Measurements from ENCODE around the gene PTPRN2. TPM values are rescaled to one million over a fixed set of nuclear protein-coding genes. Genes with fewer than 3 reads are reported as not detected.

Gene PTPRN2
- total RNA-seq, 1 experiment from 2014 or later: 2.1 TPM

DNA sequence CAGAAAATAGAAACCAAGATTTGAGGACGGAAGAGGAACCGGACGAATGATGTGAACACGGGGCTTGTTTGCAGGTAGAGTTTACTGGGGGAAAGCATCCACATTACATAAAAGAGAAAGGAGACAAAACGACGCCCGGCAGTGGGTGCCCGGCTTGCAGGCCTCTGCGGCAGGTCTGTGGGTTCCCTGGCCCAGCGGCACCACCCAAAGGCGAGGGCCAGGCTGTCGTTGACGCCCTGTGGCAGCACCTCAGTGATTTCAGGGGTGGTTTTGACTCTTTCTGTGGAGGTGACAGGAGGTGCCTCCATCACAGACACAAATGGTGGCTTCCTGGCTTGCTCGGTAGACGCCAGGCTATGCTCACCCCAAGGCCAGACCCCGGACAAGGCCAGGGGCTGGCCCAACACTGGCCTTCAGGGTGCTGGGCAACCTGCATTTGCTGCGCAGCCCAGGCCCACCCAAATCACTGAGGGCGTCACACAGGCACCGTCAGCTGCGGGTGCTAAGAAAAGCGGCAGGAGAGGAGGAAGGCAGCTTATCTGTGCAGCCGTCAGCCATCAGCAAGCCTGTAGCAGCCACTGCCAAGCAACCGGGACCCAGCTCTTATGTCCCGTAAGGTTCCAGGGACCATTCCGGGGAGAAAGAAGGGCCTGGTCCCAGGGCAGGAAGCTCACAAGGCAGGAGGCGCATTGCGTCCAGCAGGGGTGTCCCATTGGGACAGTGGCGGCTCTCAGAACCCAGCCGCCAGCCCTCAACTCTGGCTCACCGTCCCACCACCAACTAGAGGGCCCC lies 230.3 kb downstream of the PTPRN2 start:
- H3K4me1 ChIP-seq (ENCODE audit: control insufficient read depth in 1 of 2, insufficient read depth in 2 of 2, low read length in 2 of 2): no peaks in the 10 kb centered on the region
- RAD21 ChIA-PET (ENCODE audit: low non-redundant PET in 1 of 2, low total read pairs in 2 of 2, uncharacterized antibody in 2 of 2, unreplicated experiment in 2 of 2): no interaction called here
- DNase-seq (ENCODE audit: low read depth, low spot score) (no peak), ATAC-seq (no peak)
- intact Hi-C loops (cut with micrococcal nuclease): loop anchor here (10.0 kb wide), 1 partner anchor 383 kb away; no protein-coding TSS in a partner anchor
- no peaks in the 10 kb centered on the region for H3K27me3 ChIP-seq (ENCODE audit: insufficient read depth, low read length)
- POLR2A ChIA-PET: no interaction called here
- no peak overlapping the region for H3K27ac ChIP-seq (ENCODE audit: low read depth, low read length)
- H3K36me3 ChIP-seq (ENCODE audit: control insufficient read depth in 1 of 2, insufficient read depth in 2 of 2, low read length in 2 of 2): no peaks in the 10 kb centered on the region
- H3K4me2 ChIP-seq (ENCODE audit: low read length): no peak overlapping the region
- H4K20me1 ChIP-seq (ENCODE audit: insufficient read depth): no peaks in the 10 kb centered on the region
- no peak overlapping the region for H3K4me3 ChIP-seq (replicated peaks in 1 of 2; ENCODE audit: low read depth in 1 of 2, low read length in 2 of 2)
- CTCF ChIA-PET: no interaction called here
- no TSS peak for BruUV-seq (replicated peaks)
- no peaks in the 10 kb centered on the region for H3K79me2 ChIP-seq (ENCODE audit: insufficient read depth, low read length)
- H3K9ac ChIP-seq (ENCODE audit: low read length): no peak overlapping the region
- H2AFZ ChIP-seq (ENCODE audit: low read depth, low read length, poor library complexity, severe bottlenecking): no peak overlapping the region
- TF ChIP-seq ZFX (IDR thresholded peaks at IDR 0.05): no peak
- TF ChIP-seq, protein P1, sequence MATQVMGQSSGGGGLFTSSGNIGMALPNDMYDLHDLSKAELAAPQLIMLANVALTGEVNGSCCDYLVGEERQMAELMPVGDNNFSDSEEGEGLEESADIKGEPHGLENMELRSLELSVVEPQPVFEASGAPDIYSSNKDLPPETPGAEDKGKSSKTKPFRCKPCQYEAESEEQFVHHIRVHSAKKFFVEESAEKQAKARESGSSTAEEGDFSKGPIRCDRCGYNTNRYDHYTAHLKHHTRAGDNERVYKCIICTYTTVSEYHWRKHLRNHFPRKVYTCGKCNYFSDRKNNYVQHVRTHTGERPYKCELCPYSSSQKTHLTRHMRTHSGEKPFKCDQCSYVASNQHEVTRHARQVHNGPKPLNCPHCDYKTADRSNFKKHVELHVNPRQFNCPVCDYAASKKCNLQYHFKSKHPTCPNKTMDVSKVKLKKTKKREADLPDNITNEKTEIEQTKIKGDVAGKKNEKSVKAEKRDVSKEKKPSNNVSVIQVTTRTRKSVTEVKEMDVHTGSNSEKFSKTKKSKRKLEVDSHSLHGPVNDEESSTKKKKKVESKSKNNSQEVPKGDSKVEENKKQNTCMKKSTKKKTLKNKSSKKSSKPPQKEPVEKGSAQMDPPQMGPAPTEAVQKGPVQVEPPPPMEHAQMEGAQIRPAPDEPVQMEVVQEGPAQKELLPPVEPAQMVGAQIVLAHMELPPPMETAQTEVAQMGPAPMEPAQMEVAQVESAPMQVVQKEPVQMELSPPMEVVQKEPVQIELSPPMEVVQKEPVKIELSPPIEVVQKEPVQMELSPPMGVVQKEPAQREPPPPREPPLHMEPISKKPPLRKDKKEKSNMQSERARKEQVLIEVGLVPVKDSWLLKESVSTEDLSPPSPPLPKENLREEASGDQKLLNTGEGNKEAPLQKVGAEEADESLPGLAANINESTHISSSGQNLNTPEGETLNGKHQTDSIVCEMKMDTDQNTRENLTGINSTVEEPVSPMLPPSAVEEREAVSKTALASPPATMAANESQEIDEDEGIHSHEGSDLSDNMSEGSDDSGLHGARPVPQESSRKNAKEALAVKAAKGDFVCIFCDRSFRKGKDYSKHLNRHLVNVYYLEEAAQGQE (IDR thresholded peaks at IDR 0.05; ENCODE audit: low read depth): no peak
- no peak for TF ChIP-seq YY1 (IDR thresholded peaks at IDR 0.05; ENCODE audit: extremely low read depth, insufficient replicate concordance, low read depth, low read length)
- no peak for TF ChIP-seq POLR2A (IDR thresholded peaks at IDR 0.05; ENCODE audit: borderline replicate concordance, extremely low read depth, insufficient read depth, insufficient read length)
- TF ChIP-seq ZNF274 (IDR thresholded peaks at IDR 0.05; ENCODE audit: low read depth, low read length): no peak
- TF ChIP-seq, protein P2, sequence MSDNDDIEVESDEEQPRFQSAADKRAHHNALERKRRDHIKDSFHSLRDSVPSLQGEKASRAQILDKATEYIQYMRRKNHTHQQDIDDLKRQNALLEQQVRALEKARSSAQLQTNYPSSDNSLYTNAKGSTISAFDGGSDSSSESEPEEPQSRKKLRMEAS (IDR thresholded peaks at IDR 0.05): no peak
- TF ChIP-seq, protein P3, sequence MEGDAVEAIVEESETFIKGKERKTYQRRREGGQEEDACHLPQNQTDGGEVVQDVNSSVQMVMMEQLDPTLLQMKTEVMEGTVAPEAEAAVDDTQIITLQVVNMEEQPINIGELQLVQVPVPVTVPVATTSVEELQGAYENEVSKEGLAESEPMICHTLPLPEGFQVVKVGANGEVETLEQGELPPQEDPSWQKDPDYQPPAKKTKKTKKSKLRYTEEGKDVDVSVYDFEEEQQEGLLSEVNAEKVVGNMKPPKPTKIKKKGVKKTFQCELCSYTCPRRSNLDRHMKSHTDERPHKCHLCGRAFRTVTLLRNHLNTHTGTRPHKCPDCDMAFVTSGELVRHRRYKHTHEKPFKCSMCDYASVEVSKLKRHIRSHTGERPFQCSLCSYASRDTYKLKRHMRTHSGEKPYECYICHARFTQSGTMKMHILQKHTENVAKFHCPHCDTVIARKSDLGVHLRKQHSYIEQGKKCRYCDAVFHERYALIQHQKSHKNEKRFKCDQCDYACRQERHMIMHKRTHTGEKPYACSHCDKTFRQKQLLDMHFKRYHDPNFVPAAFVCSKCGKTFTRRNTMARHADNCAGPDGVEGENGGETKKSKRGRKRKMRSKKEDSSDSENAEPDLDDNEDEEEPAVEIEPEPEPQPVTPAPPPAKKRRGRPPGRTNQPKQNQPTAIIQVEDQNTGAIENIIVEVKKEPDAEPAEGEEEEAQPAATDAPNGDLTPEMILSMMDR (IDR thresholded peaks at IDR 0.05 in 2 of 3, conservative IDR thresholded peaks at IDR 0.05 in 1 of 3; ENCODE audit: borderline replicate concordance in 1 of 3, insufficient read depth in 1 of 3, low read depth in 2 of 3, low read length in 2 of 3): no peak
- no peak for TF ChIP-seq SRF (IDR thresholded peaks at IDR 0.05; ENCODE audit: low read depth)
- no peaks in the 10 kb centered on the region for H3K9me2 ChIP-seq (ENCODE audit: insufficient read depth)
- H3K9me3 ChIP-seq (ENCODE audit: control insufficient read depth in 1 of 2, insufficient read depth in 1 of 2, low read depth in 1 of 2, low read length in 2 of 2): no peaks in the 10 kb centered on the region
